K562 (cell line): ENCODE results near the gene RNF126. TPM values are rescaled to one million over a fixed set of nuclear protein-coding genes. Genes with fewer than 3 reads are reported as not detected.

Experiments
- ARID2 ChIP-seq: fragments of 450-650 bp; IDR thresholded peaks from 2 replicates; pipeline ENCODE4 v1.6.1; 2017; ENCODE audit warnings: antibody characterized with exemption, mild to moderate bottlenecking
- EP400 ChIP-seq: fragments of 450-650 bp; IDR thresholded peaks from 2 replicates; pipeline ENCODE4 v1.6.1; 2017; ENCODE audit warnings: antibody characterized with exemption, mild to moderate bottlenecking, moderate library complexity
- MYC ChIP-seq, 2 experiments: fragments of 250-450 bp in 1 of 2; sonication (Bioruptor Pico) in 1 of 2; IDR thresholded peaks; 2 replicates each; pipeline versions ENCODE4 v1.5.1 to v1.6.1; 2012 to 2021; ENCODE audit warnings: low read depth in 2 of 2, borderline replicate concordance in 1 of 2, improper control_type of control experiment in 1 of 2, low read length in 1 of 2, mild to moderate bottlenecking in 1 of 2, moderate library complexity in 1 of 2
- PPARD ChIP-seq: fragments of 250-450 bp; sonication (Bioruptor Pico); IDR thresholded peaks from 2 replicates; pipeline ENCODE4 v1.8.0; 2022; ENCODE audit warnings: inconsistent platforms, mild to moderate bottlenecking, moderate library complexity
- TBP ChIP-seq: optimal IDR thresholded peaks from 2 replicates; pipeline ENCODE3; 2011; ENCODE audit warnings: low read depth, low read length, improper control_type of control experiment
- THRAP3 ChIP-seq: fragments of 450-650 bp; IDR thresholded peaks from 2 replicates; pipeline ENCODE4 v1.6.1; 2016; ENCODE audit warnings: mild to moderate bottlenecking, inconsistent platforms, borderline replicate concordance
- ZBTB7A ChIP-seq: IDR thresholded peaks from 2 replicates; pipeline ENCODE4 v1.6.1; 2011; ENCODE audit warnings: low read depth, mild to moderate bottlenecking, low read length, moderate library complexity, borderline replicate concordance; ENCODE audit not compliant: control insufficient read depth
- ZNF197 ChIP-seq: fragments of 200-800 bp; sonication (Bioruptor generic); IDR thresholded peaks from 2 replicates; pipeline ENCODE4 v1.6.1; 2016; ENCODE audit warnings: low read depth, missing genetic modification characterization, missing compliant biosample characterization
- polyA plus RNA-seq, 8 experiments: library from polyadenylated mRNA; depleted of rRNA in 4 of 8; stranded (reverse) in 5 of 8; unstranded in 3 of 8; fragments of >200 nt; fragmentation: Nextera tagmentation in 2 of 8; fragmentation: Illumina TruSeq in 1 of 8; extraction: Ambion mirVana in 2 of 8; extraction: Trizol in 1 of 8; gene quantifications; 2 replicates each; pipeline versions ENCODE4 v1.2.1 to v1.2.3, GENCODE V29; 2011 to 2014; ENCODE audit warnings: inconsistent platforms in 1 of 8, missing spikeins in 1 of 8
- total RNA-seq, 7 experiments: library from RNA; depleted of rRNA in 6 of 7; stranded (reverse); fragments of >200 nt in 6 of 7; fragmentation: Illumina TruSeq in 2 of 7; extraction: Trizol in 2 of 7; gene quantifications; 2 replicates each; pipeline versions ENCODE4 v1.2.1 to v1.2.3, GENCODE V29; 2011 to 2021; ENCODE audit warnings: low replicate concordance in 1 of 7
- TF ChIP-seq, protein P1 (sequence below): fragments of 200-800 bp; sonication (Bioruptor generic); IDR thresholded peaks from 2 replicates; pipeline ENCODE4 v1.6.1; 2017; ENCODE audit warnings: missing genetic modification characterization, missing compliant biosample characterization
- TF ChIP-seq, protein P2 (sequence below): conservative IDR thresholded peaks from 2 replicates; pipeline ENCODE4 v1.6.1; 2011; ENCODE audit warnings: low read depth, mild to moderate bottlenecking, low read length; ENCODE audit not compliant: control insufficient read depth
- TF ChIP-seq, protein P3 (sequence below): sonication (generic); formaldehyde crosslinking; IDR thresholded peaks from 2 replicates; pipeline ENCODE4 v1.8.1; 2023; ENCODE audit warnings: missing genetic modification reagents, mild to moderate bottlenecking, borderline replicate concordance
- TF ChIP-seq, protein P4 (sequence below), 2 experiments: fragments of 150-350 bp in 1 of 2; IDR thresholded peaks; 2 replicates each; pipeline ENCODE4 v1.6.1; 2012 to 2016; ENCODE audit warnings: low read depth in 2 of 2, low read length in 2 of 2, mild to moderate bottlenecking in 1 of 2, moderate library complexity in 1 of 2
- TF ChIP-seq, protein P5 (sequence below): sonication (generic); formaldehyde crosslinking; IDR thresholded peaks from 2 replicates; pipeline ENCODE4 v1.9.0; 2022; ENCODE audit warnings: mild to moderate bottlenecking, missing genetic modification reagents

The RNF126 gene
- total and polyA plus RNA-seq, 9 of the 15 experiments (the other 6 are each of a cell fraction or from before 2014, with no cell fraction given) = 0.27 to 101 (median 12.3) TPM

DNA sequence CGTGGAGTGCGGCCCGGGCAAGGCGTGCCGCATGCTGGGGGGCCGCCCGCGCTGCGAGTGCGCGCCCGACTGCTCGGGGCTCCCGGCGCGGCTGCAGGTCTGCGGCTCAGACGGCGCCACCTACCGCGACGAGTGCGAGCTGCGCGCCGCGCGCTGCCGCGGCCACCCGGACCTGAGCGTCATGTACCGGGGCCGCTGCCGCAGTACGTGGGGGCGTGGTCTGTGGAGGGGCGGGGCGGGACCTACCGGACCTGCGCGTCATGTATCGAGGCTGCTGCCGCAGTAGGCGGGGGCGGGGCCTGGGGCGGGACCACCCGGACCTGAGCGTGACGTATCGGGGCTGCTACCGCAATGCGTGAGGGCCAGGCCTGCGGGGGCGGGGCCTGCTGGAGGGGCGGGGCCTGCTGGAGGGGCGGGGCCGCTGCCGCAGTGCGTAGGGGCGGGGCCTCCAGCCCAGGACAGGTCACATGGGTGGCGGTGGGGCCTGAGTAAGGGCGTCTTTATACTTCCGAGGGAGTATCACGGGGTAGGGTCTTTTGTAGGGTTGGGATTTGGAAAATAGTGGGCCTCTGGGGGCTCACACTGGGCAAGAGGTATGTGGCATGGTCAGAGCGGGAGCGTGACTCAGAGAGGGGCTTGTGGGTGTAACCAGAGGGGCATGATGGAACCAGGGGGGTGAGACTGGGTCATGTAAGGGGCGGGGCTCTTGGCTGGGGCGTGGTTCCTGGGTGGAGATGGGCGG is 17.4 kb upstream of the RNF126 start (continued):
- TF ChIP-seq, protein P1, sequence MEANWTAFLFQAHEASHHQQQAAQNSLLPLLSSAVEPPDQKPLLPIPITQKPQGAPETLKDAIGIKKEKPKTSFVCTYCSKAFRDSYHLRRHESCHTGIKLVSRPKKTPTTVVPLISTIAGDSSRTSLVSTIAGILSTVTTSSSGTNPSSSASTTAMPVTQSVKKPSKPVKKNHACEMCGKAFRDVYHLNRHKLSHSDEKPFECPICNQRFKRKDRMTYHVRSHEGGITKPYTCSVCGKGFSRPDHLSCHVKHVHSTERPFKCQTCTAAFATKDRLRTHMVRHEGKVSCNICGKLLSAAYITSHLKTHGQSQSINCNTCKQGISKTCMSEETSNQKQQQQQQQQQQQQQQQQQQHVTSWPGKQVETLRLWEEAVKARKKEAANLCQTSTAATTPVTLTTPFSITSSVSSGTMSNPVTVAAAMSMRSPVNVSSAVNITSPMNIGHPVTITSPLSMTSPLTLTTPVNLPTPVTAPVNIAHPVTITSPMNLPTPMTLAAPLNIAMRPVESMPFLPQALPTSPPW (CRISPR knock-in tag) = peak; percentile 97
- TF ChIP-seq ZNF197 (CRISPR knock-in tag) (no peak), EP400 (peak; percentile 80), MYC (IDR thresholded peaks at IDR 0.05; ENCODE audit: low read depth, low read length) (peak; percentile 70), MYC (CRISPR knock-in tag; IDR thresholded peaks at IDR 0.05; ENCODE audit: borderline replicate concordance, low read depth) (no peak), TBP (peak; percentile 60), ZBTB7A (peak; percentile 90), PPARD (CRISPR knock-in tag) (no peak), THRAP3 (no peak), ARID2 (no peak)
- TF ChIP-seq, protein P2, sequence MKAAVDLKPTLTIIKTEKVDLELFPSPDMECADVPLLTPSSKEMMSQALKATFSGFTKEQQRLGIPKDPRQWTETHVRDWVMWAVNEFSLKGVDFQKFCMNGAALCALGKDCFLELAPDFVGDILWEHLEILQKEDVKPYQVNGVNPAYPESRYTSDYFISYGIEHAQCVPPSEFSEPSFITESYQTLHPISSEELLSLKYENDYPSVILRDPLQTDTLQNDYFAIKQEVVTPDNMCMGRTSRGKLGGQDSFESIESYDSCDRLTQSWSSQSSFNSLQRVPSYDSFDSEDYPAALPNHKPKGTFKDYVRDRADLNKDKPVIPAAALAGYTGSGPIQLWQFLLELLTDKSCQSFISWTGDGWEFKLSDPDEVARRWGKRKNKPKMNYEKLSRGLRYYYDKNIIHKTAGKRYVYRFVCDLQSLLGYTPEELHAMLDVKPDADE = peak; percentile 74; the same call in 1 of the 2 replicates
- TF ChIP-seq, protein P3, sequence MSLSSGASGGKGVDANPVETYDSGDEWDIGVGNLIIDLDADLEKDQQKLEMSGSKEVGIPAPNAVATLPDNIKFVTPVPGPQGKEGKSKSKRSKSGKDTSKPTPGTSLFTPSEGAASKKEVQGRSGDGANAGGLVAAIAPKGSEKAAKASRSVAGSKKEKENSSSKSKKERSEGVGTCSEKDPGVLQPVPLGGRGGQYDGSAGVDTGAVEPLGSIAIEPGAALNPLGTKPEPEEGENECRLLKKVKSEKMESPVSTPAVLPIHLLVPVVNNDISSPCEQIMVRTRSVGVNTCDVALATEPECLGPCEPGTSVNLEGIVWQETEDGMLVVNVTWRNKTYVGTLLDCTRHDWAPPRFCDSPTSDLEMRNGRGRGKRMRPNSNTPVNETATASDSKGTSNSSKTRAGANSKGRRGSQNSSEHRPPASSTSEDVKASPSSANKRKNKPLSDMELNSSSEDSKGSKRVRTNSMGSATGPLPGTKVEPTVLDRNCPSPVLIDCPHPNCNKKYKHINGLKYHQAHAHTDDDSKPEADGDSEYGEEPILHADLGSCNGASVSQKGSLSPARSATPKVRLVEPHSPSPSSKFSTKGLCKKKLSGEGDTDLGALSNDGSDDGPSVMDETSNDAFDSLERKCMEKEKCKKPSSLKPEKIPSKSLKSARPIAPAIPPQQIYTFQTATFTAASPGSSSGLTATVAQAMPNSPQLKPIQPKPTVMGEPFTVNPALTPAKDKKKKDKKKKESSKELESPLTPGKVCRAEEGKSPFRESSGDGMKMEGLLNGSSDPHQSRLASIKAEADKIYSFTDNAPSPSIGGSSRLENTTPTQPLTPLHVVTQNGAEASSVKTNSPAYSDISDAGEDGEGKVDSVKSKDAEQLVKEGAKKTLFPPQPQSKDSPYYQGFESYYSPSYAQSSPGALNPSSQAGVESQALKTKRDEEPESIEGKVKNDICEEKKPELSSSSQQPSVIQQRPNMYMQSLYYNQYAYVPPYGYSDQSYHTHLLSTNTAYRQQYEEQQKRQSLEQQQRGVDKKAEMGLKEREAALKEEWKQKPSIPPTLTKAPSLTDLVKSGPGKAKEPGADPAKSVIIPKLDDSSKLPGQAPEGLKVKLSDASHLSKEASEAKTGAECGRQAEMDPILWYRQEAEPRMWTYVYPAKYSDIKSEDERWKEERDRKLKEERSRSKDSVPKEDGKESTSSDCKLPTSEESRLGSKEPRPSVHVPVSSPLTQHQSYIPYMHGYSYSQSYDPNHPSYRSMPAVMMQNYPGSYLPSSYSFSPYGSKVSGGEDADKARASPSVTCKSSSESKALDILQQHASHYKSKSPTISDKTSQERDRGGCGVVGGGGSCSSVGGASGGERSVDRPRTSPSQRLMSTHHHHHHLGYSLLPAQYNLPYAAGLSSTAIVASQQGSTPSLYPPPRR (CRISPR knock-in tag) = peak; percentile 43; the same call in 1 of the 2 replicates
- TF ChIP-seq, protein P4, sequence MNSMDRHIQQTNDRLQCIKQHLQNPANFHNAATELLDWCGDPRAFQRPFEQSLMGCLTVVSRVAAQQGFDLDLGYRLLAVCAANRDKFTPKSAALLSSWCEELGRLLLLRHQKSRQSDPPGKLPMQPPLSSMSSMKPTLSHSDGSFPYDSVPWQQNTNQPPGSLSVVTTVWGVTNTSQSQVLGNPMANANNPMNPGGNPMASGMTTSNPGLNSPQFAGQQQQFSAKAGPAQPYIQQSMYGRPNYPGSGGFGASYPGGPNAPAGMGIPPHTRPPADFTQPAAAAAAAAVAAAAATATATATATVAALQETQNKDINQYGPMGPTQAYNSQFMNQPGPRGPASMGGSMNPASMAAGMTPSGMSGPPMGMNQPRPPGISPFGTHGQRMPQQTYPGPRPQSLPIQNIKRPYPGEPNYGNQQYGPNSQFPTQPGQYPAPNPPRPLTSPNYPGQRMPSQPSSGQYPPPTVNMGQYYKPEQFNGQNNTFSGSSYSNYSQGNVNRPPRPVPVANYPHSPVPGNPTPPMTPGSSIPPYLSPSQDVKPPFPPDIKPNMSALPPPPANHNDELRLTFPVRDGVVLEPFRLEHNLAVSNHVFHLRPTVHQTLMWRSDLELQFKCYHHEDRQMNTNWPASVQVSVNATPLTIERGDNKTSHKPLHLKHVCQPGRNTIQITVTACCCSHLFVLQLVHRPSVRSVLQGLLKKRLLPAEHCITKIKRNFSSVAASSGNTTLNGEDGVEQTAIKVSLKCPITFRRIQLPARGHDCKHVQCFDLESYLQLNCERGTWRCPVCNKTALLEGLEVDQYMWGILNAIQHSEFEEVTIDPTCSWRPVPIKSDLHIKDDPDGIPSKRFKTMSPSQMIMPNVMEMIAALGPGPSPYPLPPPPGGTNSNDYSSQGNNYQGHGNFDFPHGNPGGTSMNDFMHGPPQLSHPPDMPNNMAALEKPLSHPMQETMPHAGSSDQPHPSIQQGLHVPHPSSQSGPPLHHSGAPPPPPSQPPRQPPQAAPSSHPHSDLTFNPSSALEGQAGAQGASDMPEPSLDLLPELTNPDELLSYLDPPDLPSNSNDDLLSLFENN (IDR thresholded peaks at IDR 0.05; ENCODE audit: low read depth in 2 of 2, low read length in 2 of 2) = peak in 1 of 2 experiments; percentile 37; a peak in 1 of 4 replicates
- TF ChIP-seq, protein P5, sequence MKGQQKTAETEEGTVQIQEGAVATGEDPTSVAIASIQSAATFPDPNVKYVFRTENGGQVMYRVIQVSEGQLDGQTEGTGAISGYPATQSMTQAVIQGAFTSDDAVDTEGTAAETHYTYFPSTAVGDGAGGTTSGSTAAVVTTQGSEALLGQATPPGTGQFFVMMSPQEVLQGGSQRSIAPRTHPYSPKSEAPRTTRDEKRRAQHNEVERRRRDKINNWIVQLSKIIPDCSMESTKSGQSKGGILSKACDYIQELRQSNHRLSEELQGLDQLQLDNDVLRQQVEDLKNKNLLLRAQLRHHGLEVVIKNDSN (CRISPR knock-in tag) = peak; percentile 88
